Measurements from ENCODE around the gene WNT8A.
A peak's percentile ranks its signal among the peaks of the same experiment; 100 is the strongest.
"Not testable (repeated sequence)": the region's sequence is repeated elsewhere in the genome, so short reads cannot be mapped to it uniquely, and the experiment has no call there.

WNT8A gene

DNA sequence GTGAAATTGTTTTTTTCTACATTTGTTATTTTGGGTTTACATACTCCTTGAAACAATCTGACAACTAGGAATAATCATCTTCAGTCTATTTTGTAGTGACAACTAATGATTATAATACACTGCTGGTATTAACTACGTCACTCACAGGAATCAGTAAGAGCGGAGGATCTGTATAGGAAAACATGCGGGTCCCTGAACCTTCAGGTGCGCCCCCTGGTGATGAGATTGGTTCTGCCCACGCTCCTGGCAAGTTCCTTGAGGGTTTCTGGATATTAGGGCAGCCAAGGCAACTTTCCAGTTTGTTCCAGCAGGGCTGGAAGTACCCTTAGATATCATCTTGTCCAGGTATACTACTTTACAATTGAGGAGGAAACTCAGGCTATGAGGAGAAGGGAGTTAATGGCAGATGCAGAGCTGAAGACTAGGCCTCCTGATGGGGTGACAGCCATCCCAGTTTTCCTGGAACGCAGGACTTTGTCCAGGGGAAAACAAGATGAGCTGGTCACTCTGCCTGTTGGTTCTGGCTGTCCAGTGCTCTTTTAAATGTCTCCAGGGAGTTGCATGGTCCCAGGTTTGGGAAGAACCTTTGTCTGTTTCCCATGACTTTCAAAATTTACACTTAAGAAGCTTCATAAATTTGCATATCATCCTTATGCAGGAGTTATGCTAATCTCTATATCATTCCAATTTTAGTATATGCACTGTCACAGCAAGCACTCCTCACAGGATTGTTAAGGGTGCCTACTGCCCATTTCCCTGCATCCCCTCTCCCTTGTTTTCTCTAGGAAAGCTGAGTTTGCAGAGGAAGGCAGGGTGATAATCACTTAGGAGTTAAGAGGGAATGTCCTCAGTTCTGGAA, 14.9 kb upstream of the WNT8A start:
- Mint-ChIP-seq H3K36me3 (ENCODE audit: low read depth) (no peaks in the 10 kb centered on the region), H3K27ac (no peak overlapping the region), H3K4me1 (ENCODE audit: low read depth) (peaks cover 8% of the 10 kb centered on the region), H3K4me3 (no peak overlapping the region), H3K27me3 (ENCODE audit: low read depth) (no peaks in the 10 kb centered on the region), H3K9me3 (no peaks in the 10 kb centered on the region)

GRCh38 chr5:138070026-138070425, 13.8 kb upstream of the WNT8A start:
- peak overlapping the region; percentile 49 for H3K27ac Mint-ChIP-seq
- not testable (repeated sequence) for H3K27me3 Mint-ChIP-seq (ENCODE audit: low read depth); H3K9me3 Mint-ChIP-seq; H3K36me3 Mint-ChIP-seq (ENCODE audit: low read depth); H3K4me1 Mint-ChIP-seq (ENCODE audit: low read depth); H3K4me3 Mint-ChIP-seq

DNA sequence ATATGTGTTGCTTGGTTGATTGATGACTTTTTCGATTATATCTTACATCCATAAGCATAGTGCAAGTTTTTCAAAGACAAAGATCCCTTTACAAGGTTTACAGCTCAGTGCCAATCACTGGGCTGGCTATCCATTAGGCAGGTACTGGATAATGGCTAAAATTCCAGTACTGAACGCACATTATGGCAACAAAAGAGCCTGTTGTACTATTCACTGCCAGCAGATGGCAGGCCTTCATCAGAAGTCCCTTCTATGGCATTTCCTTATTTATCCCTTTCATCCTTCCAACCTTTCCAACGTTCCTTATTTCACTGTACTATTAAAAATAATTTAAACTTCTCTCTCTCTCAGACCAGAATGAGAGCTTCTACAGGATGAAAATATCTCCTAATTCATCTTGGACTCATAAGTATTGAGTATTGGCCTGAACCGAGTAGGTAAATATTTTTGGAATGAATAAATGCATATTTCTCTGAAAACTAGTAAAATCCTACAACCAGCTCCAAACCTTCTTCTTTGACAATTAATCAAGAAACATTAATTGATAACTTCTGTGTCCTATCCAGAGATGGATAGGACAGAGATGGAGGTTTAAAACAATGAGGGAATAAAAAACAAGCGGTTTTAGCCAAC, 6.7 kb upstream of the WNT8A start:
- Mint-ChIP-seq H3K4me1 (ENCODE audit: low read depth) (peaks cover 14% of the 10 kb centered on the region), H3K36me3 (ENCODE audit: low read depth) (no peaks in the 10 kb centered on the region), H3K27ac (no peak overlapping the region), H3K4me3 (no peak overlapping the region), H3K9me3 (no peaks in the 10 kb centered on the region), H3K27me3 (ENCODE audit: low read depth) (peaks cover 3% of the 10 kb centered on the region)

GRCh38 chr5:138078006-138078643, 5.7 kb upstream of the WNT8A start:
- Mint-ChIP-seq H3K27me3 (ENCODE audit: low read depth) (peaks cover 3% of the 10 kb centered on the region), H3K4me3 (no peak overlapping the region), H3K4me1 (ENCODE audit: low read depth) (peaks cover 14% of the 10 kb centered on the region), H3K36me3 (ENCODE audit: low read depth) (no peaks in the 10 kb centered on the region), H3K27ac (no peak overlapping the region), H3K9me3 (no peaks in the 10 kb centered on the region)

- H3K36me3 Mint-ChIP-seq (ENCODE audit: low read depth), result no peaks in the 10 kb centered on the region
- H3K4me1 Mint-ChIP-seq (ENCODE audit: low read depth), result peaks cover 14% of the 10 kb centered on the region
- H3K27me3 Mint-ChIP-seq (ENCODE audit: low read depth), result no peaks in the 10 kb centered on the region
- H3K9me3 Mint-ChIP-seq, result no peaks in the 10 kb centered on the region
- H3K27ac Mint-ChIP-seq, result no peak overlapping the region
- H3K4me3 Mint-ChIP-seq, result no peak overlapping the region
Observed at GRCh38 chr5:138082033-138082432, 1.8 kb upstream of the WNT8A start.

GRCh38 chr5:138091685-138092084, 7.9 kb downstream of the WNT8A start:
- Mint-ChIP-seq H3K4me1 (ENCODE audit: low read depth) (peaks cover 12% of the 10 kb centered on the region), H3K9me3 (no peaks in the 10 kb centered on the region), H3K4me3 (no peak overlapping the region), H3K27me3 (ENCODE audit: low read depth) (no peaks in the 10 kb centered on the region), H3K27ac (no peak overlapping the region), H3K36me3 (ENCODE audit: low read depth) (no peaks in the 10 kb centered on the region)

- Mint-ChIP-seq H3K27me3 (ENCODE audit: low read depth) (no peaks in the 10 kb centered on the region), H3K27ac (no peak overlapping the region), H3K4me1 (ENCODE audit: low read depth) (peaks cover 17% of the 10 kb centered on the region), H3K36me3 (ENCODE audit: low read depth) (no peaks in the 10 kb centered on the region), H3K9me3 (no peaks in the 10 kb centered on the region), H3K4me3 (no peak overlapping the region)
Observed at GRCh38 chr5:138092301-138092700, 8.5 kb downstream of the WNT8A start.

GRCh38 chr5:138093036-138093435, 9.2 kb downstream of the WNT8A start:
- H3K9me3 Mint-ChIP-seq, result no peaks in the 10 kb centered on the region
- H3K27me3 Mint-ChIP-seq (ENCODE audit: low read depth), result no peaks in the 10 kb centered on the region
- H3K36me3 Mint-ChIP-seq (ENCODE audit: low read depth), result no peaks in the 10 kb centered on the region
- no peak overlapping the region for H3K4me3 Mint-ChIP-seq
- H3K4me1 Mint-ChIP-seq (ENCODE audit: low read depth), result peaks cover 20% of the 10 kb centered on the region
- H3K27ac Mint-ChIP-seq, result no peak overlapping the region

DNA sequence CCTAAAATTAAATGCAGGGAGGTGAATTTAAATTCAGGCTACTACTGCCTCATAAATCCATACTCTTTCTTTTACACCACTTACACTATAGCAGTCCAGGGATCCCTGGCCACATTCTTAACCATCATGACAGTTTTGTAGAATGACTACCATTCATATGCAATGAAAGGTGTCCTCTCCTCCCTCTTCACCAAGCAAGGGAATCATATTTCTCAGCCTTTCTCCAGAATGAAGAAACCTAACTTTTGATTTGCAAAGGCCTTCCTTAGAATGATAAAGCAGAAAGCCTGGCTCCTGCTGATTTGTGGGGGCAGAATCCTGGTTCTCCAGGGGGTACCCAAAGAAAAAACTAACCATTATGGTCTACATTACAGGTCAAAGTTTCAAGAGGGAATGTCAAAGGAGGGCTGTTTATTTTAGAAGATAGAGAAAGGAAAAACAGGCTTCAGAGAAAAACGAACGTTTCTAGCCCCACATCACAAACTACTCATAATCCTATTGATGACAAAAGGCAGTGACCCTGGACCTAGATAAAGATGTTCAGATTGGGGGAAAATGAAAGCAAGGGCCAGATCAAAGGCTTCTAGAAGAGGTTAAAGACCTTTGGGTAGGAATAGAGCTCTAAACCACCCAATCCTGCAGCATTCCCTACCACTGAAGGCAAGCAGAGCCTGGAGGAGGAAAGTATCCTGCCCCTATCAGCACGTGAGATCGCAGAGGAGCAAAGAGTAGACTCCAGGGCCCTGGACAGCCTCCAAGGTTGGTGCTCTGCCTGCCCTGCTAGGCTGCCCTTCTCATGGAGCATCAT, 11.5 kb downstream of the WNT8A start:
- Mint-ChIP-seq H3K9me3 (no peaks in the 10 kb centered on the region), H3K36me3 (ENCODE audit: low read depth) (no peaks in the 10 kb centered on the region), H3K27ac (no peak overlapping the region), H3K4me1 (ENCODE audit: low read depth) (peaks cover 20% of the 10 kb centered on the region), H3K4me3 (no peak overlapping the region), H3K27me3 (ENCODE audit: low read depth) (peaks cover 3% of the 10 kb centered on the region)

DNA sequence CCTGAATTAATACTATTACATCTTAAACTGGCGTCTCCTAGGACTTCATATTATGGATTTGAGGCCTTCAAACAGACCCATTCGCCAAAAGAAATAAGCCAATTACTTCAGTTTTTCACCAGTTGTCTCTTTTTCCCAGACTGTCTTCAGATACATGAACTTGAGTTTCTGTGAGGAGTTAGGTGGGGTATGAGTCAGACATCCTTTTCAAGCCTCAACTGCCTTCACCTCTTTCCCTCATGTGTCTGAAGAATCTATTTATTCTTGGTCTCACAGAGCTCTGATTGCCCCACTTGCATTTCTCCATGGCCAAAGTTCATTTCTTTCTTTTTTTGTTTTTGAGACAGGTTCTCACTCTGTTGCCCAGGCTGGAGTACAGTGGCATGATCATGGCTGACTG, 12.5 kb downstream of the WNT8A start:
- peak overlapping the region; percentile 23 for H3K27ac Mint-ChIP-seq
- no peaks in the 10 kb centered on the region for H3K36me3 Mint-ChIP-seq (ENCODE audit: low read depth)
- no peaks in the 10 kb centered on the region for H3K9me3 Mint-ChIP-seq
- peaks cover 7% of the 10 kb centered on the region for H3K27me3 Mint-ChIP-seq (ENCODE audit: low read depth)
- H3K4me1 Mint-ChIP-seq (ENCODE audit: low read depth), result peaks cover 20% of the 10 kb centered on the region
- H3K4me3 Mint-ChIP-seq, result peak overlapping the region; percentile 4

GRCh38 chr5:138096997-138097828, 13.4 kb downstream of the WNT8A start:
- Mint-ChIP-seq H3K4me3 (no peak overlapping the region), H3K36me3 (ENCODE audit: low read depth) (no peaks in the 10 kb centered on the region), H3K9me3 (no peaks in the 10 kb centered on the region), H3K27me3 (ENCODE audit: low read depth) (peaks cover 7% of the 10 kb centered on the region), H3K27ac (no peak overlapping the region), H3K4me1 (ENCODE audit: low read depth) (peaks cover 20% of the 10 kb centered on the region)

DNA sequence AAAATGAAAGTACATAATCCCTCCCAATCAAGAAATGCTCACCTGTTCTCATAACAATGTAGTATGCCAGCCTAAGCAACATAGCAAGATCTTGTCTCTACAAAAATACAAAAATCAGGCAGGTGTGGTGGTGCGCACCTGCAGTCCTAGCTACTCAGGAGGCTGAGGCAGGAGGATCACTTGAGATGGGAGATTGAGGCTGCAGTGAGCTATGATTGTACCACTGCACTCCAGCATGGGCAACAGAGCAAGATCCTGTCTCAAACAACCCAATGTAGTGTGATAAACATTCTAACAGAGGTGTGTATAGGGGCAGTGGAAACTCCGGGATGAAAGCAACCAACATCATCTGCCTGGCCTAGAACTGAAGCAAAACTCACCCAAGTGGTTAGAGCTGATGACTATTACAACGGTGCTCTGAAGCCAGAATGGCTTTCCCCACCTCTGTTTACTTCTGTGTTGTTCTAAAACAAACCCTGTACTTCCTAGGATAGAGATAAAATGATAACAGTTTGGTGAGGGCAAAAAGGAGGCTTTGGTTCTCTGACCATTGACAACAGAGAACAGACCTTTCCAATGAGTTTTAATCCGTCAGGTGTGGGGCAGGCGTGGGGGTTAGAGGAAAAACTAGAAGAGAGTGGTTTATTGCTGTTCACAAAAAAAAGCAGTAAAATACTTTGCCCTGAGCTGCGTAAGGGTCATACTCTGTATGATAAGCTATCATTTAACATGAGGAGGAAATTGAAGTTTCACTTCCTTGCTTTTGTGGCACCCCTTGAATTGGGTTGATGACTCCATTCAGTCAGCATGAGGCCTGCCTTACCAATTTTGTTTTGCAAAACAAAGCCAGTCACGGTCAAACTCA, 18.9 kb downstream of the WNT8A start:
- Mint-ChIP-seq H3K27ac (no peak overlapping the region), H3K4me1 (ENCODE audit: low read depth) (peaks cover 3% of the 10 kb centered on the region), H3K4me3 (no peak overlapping the region), H3K9me3 (no peaks in the 10 kb centered on the region), H3K36me3 (ENCODE audit: low read depth) (no peaks in the 10 kb centered on the region), H3K27me3 (ENCODE audit: low read depth) (peaks cover 11% of the 10 kb centered on the region)

DNA sequence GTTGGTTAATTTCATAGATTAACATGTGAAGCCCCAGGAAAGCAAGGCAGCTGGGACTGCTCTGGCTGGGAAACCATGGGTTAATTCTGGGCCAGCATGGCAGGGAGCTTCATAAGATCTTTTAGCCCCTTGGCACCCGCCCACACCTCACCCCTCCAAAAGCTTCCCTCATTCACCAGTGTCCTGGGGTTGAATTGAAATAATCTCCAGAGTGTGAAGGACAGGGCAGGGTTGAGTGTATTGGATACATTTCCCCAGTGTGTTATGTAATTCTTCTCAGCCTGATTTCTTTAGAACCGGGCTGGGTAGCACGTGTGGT, 19.4 kb downstream of the WNT8A start:
- Mint-ChIP-seq H3K36me3 (ENCODE audit: low read depth) (no peaks in the 10 kb centered on the region), H3K4me1 (ENCODE audit: low read depth) (peaks cover 3% of the 10 kb centered on the region), H3K9me3 (no peaks in the 10 kb centered on the region), H3K4me3 (no peak overlapping the region), H3K27ac (no peak overlapping the region), H3K27me3 (ENCODE audit: low read depth) (peaks cover 11% of the 10 kb centered on the region)
